CD1c-positive myeloid dendritic cell (primary cell): Measurements from ENCODE around the gene SPRED2.
"Not testable (repeated sequence)": the region's sequence is repeated elsewhere in the genome, so short reads cannot be mapped to it uniquely, and the experiment has no call there.

Experiments used
- DNase-seq: peaks from one replicate; pipeline ENCODE4 v3.0.0-alpha.2; 2016; ENCODE audit errors: extremely low spot score

The SPRED2 gene

GRCh38 chr2:65343386-65343785 lies 89.0 kb downstream of the SPRED2 start:
- no peak for DNase-seq

GRCh38 chr2:65340898-65341681 lies 91.3 kb downstream of the SPRED2 start:
- no peak for DNase-seq

- no peak for DNase-seq
Measured at GRCh38 chr2:65339648-65340047, 92.8 kb downstream of the SPRED2 start.

GRCh38 chr2:65338830-65339495 lies 93.4 kb downstream of the SPRED2 start:
- DNase-seq = not testable (repeated sequence)

- not testable (repeated sequence) for DNase-seq
Measured at GRCh38 chr2:65337915-65338314, 94.5 kb downstream of the SPRED2 start.

- DNase-seq = no peak
Measured at GRCh38 chr2:65334714-65335113, 97.7 kb downstream of the SPRED2 start.

- DNase-seq = no peak
Measured at GRCh38 chr2:65331336-65332025, 100.9 kb downstream of the SPRED2 start.

- DNase-seq = no peak
Measured at GRCh38 chr2:65329525-65329924, 102.9 kb downstream of the SPRED2 start.

- DNase-seq = no peak
Measured at GRCh38 chr2:65326276-65326675, 106.1 kb downstream of the SPRED2 start.

- no peak for DNase-seq
Measured at GRCh38 chr2:65325066-65325465, 107.3 kb downstream of the SPRED2 start.

GRCh38 chr2:65320946-65321345 lies 111.5 kb downstream of the SPRED2 start:
- DNase-seq = no peak

GRCh38 chr2:65320042-65320725 lies 112.2 kb downstream of the SPRED2 start:
- no peak for DNase-seq

GRCh38 chr2:65319674-65320041 lies 112.7 kb downstream of the SPRED2 start:
- no peak for DNase-seq

GRCh38 chr2:65319072-65319673 lies 113.2 kb downstream of the SPRED2 start:
- DNase-seq = no peak

GRCh38 chr2:65317841-65318240 lies 114.6 kb downstream of the SPRED2 start:
- DNase-seq = no peak

GRCh38 chr2:65317351-65317750 lies 115.0 kb downstream of the SPRED2 start:
- DNase-seq = not testable (repeated sequence)

- no peak for DNase-seq
Measured at GRCh38 chr2:65316072-65316471, 116.3 kb downstream of the SPRED2 start.

GRCh38 chr2:65314801-65315441 lies 117.5 kb downstream of the SPRED2 start:
- no peak for DNase-seq

- no peak for DNase-seq
Measured at GRCh38 chr2:65313954-65314256, 118.5 kb downstream of the SPRED2 start.

GRCh38 chr2:65313126-65313953 lies 119.1 kb downstream of the SPRED2 start:
- DNase-seq = no peak

GRCh38 chr2:65311596-65311995 lies 120.8 kb downstream of the SPRED2 start:
- no peak for DNase-seq
